ENCODE measurements around the gene INO80C.

Gene INO80C

GRCh38 chr18:35435401-35435800 is 62.4 kb downstream of the INO80C start:
- no peak for DNase-seq (ENCODE audit: low read depth in 1 of 2, low spot score in 1 of 2)

- no peak for DNase-seq (ENCODE audit: low read depth in 1 of 2, low spot score in 1 of 2)
Measured at GRCh38 chr18:35432565-35433001, 65.2 kb downstream of the INO80C start.

GRCh38 chr18:35431374-35431741 is 66.4 kb downstream of the INO80C start:
- no peak for DNase-seq (ENCODE audit: low read depth in 1 of 2, low spot score in 1 of 2)

GRCh38 chr18:35430721-35431373 is 66.9 kb downstream of the INO80C start:
- DNase-seq (ENCODE audit: low read depth in 1 of 2, low spot score in 1 of 2), result no peak

GRCh38 chr18:35426786-35427185 is 71.0 kb downstream of the INO80C start:
- DNase-seq (ENCODE audit: low read depth in 1 of 2, low spot score in 1 of 2), result no peak

- DNase-seq (ENCODE audit: low read depth in 1 of 2, low spot score in 1 of 2), result no peak
Measured at GRCh38 chr18:35424356-35424755, 73.4 kb downstream of the INO80C start.

- DNase-seq (ENCODE audit: low read depth in 1 of 2, low spot score in 1 of 2), result no peak
Measured at GRCh38 chr18:35422237-35422636, 75.5 kb downstream of the INO80C start.

GRCh38 chr18:35418610-35419009 is 79.2 kb downstream of the INO80C start:
- no peak for DNase-seq (ENCODE audit: low read depth in 1 of 2, low spot score in 1 of 2)

Data from activated T-helper 1 cell treated with anti-CD3 and anti-CD28 coated beads, Interleukin-2, amount 50 U/mL, for 16 hours (primary cell).